Activated T-helper 1 cell treated with anti-CD3 and anti-CD28 coated beads, Interleukin-2, amount 50 U/mL, for 16 hours (primary cell): ENCODE measurements around the gene ATP10B.

Experiments used
- DNase-seq, 2 donors: peaks; one replicate each; pipeline ENCODE4 v3.0.0-alpha.2; 2020; ENCODE audit warnings: low read depth in 1 of 2, low spot score in 1 of 2

The ATP10B gene

DNA sequence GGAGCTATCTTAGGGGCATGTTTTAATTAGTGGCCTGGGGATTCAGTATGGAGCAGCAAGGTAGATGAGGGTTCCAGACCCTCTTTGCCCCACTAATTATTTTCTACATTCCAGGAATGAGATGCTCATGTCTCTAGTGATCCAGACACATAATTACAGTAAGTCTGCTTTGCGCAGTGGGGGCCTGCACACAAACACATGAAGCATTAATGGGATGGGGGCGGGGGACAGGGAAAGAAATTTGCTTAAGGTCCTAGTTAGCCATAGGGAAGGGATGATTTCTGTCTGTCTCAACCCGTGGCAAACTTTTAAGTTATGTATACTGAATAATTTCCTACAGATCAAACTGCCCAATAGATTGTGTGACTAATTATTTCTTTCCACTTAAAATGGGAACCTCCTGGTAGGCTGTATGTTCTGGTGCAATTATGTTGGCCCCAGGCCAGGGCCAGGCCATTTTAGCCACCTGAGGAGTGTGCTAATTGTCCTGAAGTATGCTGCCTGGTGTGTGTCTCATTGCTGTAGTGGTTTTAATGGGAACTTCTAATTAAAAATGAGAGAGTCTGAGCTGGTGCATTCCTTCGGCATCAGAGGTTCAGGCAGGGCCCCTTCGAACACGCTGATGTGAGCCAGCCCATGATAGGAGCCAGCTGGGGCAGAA lies 295.9 kb downstream of the ATP10B start:
- DNase-seq = no peak

DNA sequence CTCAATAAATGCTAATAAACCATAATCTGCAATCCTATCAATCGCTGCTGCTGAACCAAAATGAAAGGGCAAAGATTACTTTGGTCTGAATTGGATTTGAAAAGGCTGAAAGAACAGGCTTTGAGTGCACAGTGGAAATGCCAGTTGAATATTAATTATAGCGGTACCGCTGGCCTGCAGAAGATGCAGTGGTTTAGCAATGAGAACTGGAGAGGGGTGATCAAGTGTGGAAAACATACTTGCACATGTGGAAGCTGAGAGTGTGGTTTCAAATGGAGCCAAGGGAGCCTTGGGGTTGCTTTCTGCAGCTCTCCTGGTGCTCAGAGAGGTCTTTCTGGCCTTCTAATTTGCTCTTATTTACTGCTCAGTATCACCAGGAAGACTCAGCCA lies 296.4 kb downstream of the ATP10B start:
- no peak for DNase-seq

DNA sequence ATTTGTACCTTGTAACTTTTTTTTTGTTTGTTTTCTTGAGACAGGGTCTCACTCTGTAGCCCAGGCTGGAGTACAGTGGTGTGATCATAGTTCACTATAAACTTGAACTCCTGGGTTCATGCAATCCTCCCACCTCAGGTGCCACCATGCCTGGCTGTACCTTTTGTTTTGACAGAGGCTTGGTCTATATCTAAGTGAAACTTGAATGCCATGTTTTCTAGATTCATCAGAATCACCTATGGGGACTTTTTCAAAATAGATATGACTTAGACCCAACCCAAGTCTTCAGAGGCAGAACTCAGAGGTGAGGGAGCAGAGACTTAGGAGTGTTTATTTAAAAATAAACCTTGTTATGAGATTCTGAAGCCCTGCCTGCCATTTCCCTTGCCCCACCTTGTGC lies 301.9 kb downstream of the ATP10B start:
- DNase-seq = no peak

DNA sequence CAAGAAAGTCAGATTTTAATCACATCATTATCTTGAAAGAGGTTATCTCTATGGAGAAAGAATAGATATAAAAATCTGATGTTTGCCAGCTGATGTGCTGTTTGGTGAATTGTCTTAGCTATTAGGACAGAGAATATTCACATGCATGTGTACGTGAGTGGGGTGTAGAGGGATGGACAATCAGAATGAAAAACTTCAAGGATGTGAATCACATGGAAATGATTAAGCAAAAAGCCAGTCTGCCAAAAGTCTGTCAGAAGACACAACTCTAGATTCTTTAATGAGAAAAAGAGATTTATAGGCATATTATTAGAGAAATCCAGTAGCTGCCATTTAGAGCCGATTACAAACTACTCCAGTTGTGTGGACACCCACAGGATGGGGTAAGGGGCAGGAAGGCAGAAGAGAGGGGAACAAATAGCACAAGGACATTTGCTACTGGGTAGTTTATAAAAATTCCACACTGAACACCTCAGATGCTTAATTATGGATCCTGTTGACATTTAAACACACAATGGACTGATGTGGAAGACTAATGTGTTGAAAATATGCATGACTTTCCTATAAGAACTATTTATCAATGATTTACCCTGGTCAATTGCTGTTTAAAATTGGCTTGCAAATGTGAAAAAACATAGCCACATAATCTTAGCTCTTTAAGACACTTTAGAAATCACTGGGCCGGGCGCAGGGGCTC lies 302.9 kb downstream of the ATP10B start:
- no peak for DNase-seq

DNA sequence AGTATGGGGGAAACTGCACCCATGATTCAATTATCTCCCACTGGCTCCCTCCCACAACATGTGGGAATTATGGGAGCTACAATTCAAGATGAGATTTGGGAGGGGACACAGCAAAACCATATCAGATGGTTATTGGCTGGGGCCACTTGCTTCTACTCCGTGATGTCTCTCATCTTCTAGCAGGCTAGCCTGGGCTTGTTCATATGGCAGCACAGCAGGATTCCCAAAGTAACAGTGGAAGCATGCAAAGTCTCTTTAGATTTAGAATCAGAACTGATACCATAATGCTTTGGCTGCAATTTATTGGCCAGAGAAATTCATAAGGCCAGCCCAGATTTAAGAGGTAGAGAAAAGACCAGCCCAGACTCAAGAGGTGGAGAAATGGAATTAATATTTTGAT lies 304.1 kb downstream of the ATP10B start:
- DNase-seq = no peak

DNA sequence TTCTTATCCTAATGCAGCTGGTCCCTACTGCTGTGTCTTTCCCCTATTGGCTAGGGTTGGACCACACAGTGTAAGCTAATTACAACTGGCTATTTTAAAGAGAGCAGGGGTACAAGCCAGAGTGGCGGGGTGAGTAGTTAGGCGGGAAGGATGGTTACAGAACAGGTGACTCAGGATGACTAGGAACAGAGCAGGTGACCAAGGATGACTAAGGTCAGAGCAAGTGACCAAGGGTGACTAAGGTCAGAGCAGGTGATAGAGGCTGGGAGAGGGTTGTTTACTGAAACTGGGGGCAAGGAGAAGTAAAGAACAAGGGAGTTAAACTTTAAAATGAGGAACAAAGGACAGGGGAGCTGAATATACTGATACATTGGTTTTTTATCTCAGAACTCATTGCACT lies 304.9 kb downstream of the ATP10B start:
- DNase-seq = no peak

DNA sequence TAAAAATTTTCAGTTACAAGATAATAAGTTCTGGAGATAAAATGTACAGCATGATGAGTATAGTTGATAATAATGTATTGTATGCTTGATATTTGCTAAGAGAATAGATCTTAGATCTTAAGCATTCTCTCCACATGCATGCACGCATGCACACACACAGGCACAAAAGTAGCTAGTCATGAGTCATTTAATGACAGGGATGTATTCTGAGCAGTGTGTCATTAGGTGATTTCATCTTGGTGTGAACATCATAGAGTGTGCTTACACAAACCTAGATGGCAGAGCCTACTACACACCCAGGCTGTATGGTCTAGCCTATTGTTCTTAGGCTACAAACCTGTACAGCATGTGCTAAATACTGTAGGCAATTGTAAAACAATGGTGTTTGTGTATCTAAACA lies 306.2 kb downstream of the ATP10B start:
- no peak for DNase-seq

DNA sequence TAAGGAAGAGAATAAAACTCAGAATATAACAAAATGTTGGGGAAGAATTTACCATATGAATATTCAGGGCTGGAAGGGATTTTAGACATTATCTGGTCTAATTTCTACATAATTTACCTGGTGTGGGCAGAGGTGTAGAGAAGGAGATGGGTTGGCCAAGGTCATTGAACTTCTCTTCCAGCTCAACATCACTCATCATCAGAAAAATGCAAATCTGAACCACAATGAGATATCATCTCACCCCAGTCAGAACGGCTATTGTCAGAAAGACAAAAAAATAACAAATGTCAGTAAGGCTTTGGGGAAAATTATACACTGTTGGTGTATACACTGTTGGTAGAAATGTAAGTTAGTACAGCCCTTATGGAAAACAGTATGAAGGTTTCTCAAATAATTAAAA lies 308.6 kb downstream of the ATP10B start:
- no peak for DNase-seq

DNA sequence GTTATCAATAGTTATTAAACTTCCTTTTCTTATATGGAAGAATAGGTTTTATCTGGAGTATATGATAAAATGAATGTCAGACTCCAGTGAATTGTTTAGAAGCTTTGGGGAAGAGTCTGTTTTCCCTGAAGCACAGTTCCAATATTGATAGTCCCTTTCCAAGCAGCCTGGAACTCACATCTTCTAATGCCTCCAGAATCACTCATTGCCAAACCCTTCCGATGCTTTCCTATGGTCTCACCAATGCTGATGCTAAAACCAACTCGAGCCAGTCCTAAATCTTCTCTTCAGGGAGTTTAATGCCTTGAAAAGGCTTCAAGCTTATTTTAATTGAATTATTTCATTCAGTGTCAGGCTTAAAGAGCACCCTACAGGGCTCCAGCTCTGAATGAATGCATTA lies 309.2 kb downstream of the ATP10B start:
- DNase-seq = no peak

DNA sequence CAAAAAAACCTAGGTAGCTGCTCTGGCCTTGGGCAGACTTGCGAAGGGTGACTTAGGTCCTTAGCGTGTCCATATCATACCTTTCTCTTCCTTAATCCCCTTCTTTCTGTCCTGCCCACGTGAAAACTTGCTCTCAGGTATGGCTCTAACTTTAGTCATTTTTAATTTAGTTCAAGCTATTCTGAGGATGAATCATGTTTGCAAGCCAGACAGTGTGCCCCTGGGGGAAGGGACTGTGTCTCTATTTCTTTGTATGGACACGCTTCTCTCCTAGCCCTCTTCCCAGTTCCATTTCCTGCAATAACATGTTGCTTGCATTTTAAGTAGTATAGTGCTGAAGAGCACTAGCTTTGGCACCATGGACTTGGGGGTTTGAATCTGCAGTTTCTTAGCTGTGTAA lies 309.7 kb downstream of the ATP10B start:
- DNase-seq = no peak

DNA sequence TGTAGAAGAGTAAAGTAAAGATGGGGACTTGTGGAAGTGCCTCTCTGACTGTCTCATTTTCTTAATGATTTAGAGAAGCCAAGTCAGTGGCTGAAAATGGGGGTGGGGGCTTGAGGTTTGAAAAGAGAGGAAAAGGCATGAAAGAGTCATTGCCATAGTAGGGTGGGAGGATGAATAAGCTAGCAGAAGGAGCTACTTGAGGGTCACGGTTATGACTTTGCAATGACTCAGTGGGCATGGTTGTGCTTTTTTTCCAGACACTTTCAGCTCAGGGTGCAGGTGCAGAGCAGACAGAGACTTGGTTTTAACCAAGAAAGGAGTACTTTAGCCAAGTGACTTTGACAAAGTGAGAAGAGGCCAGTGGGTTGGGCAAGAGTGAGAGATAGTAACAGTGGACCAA lies 312.6 kb downstream of the ATP10B start:
- DNase-seq = no peak

DNA sequence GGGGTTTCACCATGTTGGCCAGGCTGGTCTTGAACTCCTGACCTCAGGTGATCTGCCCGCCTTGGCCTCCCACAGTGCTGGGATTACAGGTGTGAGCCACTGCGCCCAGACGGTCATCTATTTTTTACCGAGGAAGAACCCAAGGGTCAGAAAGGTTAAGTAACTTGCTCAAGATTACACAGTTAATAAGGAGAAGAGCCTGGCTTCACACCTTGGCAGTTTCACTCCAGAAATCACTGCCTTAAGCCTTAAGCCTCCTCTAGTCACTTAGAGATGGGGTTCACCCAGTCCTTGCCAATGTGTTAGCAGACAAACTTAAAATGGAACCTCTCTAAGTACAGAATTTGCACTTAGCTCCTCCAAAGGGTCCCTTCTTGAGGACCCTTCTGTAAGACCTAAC lies 314.1 kb downstream of the ATP10B start:
- no peak for DNase-seq

DNA sequence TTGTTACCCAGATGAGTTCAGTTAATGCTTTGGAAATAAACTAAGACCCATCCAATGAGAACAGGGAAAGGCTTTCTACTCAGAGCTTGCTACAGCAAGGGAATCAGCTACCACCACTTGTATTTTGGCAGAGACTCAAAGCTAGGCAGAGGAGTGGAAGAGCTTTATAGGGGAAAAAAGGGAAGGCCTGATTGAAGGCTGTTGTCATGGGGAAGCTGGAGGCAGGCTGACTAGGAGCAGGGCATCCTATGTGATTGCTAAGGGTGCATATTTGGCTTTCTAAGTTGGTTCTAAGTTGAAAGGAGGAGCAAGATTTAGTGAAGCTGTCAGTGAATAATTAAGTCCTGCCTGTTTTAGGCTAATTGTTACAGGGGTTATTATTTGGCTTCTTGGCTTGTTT lies 314.9 kb downstream of the ATP10B start:
- DNase-seq = no peak

DNA sequence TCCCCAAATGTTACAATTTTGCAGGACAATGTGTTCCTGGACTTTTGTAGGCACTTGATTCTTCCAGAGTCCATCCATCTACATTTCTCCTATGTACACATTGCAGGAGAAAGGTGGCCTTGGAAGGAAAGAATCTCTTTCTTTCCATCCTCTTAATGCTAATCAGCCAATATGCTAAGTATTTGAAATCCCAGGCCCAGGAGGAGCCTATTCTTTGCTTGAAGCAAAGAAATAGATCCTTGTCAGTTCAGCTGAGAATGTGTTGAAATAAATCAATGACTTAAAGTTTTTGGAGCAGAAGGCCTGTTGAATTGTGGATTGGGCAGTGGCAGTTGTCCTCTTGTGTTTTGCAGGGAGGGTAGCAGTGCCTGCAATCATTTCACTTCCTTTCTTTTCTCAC lies 317.1 kb downstream of the ATP10B start:
- DNase-seq = no peak

DNA sequence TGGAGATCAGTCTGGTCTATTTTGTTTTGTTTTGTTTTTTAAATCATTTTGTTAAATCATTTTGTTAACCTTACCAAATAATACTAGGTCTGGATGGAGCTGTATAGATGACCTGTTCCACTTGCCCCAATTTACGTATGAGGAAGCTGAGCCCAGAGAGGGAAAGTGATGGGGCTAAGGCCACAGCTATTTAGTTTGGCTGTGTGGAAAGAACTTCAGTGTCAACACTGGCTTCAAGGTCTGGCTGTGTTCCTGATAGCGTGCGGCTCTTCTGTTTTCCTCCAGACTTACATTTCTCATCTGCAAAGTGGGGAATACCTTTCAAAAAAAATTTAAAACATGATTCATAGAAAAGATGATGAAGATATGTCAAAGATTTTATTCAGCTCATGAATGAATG lies 317.9 kb downstream of the ATP10B start:
- no peak for DNase-seq

DNA sequence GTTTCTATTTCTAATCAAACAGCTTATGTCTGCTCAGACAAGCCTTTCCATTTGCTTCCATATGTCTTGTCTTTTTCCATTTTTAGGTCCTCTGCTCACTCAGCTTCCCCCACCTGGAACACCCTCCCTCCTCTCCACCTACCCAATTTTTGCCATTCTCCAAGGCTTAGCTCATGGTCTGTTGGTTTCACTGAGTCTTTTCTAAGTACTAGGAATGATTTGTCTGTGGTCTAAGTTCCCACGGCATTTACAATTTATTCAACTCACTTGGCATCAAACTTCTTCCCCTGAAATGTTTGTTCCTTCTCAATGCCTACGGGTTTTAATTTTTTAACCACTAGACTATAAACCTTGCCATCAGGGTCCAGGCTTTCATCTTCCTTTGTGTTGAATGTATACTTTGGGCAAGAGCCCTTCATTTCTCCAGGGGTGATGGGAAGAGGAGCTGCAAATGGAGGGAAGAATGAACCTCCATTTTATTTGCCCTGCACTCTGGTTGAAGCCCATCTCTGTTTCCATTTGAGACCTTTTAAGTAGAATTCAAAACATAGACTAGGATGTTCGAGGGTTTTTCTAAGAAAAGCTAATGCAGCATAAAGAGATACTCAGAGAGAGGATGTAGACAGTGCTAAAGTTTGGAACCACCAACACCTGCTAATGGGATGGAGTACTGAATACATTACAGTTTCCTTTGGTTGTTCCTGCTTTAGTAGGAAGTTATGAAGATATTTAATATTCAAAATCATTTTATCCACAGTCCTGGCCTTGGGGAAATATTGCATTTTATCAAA lies 326.3 kb downstream of the ATP10B start:
- no peak for DNase-seq

DNA sequence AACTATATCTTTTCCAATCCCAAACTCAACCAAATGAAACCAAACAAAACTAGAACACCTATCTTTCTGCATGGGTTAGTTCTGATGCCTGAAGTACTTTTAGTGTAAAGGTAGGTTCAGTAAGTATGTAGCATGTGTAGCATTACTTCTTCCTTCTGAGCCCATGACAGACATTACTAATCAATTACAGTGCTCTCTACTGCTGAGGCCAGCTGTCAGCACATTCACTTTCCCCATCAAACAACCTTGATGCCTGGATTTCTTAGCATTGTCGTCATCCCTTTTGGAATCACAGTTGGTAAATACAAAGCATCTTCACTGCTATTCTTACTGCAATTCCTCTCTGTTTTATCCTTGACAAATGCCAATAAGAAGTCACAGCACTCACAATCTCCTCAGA lies 327.2 kb downstream of the ATP10B start:
- no peak for DNase-seq

DNA sequence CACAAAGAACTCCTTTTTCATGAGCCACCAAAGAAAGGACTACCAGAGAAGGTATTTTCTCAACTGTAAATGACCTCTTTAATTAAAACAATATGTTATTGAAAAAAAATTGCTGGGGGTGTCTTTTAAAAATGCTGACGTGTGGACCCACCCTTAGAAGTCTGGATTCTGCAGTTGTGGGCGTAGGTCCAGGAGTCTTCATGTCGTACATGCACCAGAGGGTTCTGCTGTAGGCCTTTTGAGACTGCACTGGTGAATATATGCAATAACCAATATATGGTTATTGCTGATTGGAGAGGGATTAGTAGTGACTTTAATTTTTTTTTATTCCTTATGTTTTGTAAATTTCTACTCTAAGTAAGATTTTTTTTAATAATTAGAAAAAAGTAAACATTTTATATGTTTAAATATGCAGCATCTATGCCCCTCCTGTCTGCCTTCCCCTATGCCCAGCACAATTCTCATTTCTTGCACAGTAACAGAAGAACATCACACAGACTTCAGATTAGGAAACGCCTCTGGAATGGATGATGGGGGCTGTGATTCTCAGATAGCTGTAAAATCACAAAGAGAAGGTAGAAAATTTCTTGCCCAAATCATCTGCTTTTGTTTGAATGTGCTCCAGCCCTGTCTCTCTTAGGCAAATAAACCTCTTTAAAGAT lies 328.4 kb downstream of the ATP10B start:
- no peak for DNase-seq

DNA sequence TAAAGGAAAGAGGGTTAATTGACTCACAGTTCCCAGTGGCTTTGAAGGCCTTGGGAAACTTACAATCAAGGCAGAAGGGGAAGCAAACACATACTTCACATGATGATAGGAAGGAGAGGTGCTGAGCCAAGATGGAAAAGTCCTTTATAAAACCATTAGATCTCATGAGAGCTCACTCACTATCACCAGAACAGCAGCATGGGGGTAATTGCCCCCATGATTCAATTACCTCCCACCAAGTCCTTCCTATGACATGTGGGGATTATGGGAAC lies 330.7 kb downstream of the ATP10B start:
- DNase-seq = no peak

DNA sequence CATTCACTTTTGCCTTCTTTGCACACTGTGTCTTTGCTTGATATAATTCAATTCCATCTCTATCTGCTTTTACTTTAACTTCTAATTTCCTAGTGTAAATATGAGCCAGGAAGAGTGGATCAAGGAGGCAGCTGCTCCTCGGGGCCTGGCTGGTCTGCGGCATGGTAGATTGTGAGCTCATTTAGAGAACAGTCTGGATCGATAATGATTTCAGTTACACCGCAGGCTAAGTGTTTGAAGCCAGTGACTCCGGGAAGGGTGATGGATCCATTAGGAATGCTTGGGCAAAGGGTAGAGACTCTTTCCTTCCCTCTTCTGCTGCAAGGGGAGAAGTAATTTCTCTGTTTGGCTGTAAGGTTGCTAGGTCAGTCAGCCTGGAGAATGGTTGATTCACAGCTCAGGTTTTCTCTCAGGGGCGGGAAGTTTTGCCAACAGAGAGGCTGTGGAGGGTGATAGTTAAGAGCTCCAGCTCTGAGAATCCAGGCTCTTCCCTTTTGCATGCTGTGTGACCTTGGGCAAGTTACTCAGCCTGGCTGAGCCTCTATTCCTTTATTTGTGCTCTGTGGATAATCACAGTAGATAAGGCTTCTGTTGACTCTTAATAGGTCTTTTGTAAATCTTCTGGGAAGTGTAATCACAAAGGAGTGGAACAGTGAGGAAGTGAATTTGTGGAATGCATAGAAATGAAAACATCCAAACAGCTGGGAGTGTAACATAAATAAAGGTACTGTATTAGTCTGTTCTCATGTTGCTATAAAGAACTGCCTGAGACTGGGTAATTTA lies 331.2 kb downstream of the ATP10B start:
- DNase-seq = no peak
